ENCODE data around the gene NKX6-2.

The NKX6-2 gene

DNA sequence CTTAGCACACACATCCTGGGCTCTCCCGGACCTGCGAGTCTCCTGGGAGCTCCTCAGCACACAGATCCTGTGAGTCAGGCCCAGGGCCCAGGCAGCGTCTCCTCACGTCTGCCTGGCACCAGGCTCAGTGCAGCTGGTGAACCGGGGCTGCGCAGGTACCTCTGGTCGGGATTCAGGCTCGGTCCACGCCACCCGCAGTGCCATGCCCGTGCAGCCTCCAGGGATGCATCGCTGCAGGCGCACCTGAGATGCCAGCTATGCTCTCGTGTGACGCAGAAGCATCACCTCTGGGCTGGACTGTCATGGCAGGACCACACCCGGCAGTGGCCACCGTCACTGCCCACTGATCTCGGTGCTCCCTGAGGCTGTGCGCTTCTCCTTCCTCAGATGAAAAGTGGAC lies 52.0 kb downstream of the NKX6-2 start:
- TF ChIP-seq RAD21 (IDR thresholded peaks at IDR 0.05; ENCODE audit: low read depth): no peak
- TF ChIP-seq CREB1 (IDR thresholded peaks at IDR 0.05; ENCODE audit: low read depth): no peak
- no peak for TF ChIP-seq EP300 (IDR thresholded peaks at IDR 0.05; ENCODE audit: borderline replicate concordance)
- no peak for TF ChIP-seq TAF1 (IDR thresholded peaks at IDR 0.05; ENCODE audit: low read depth)
- no peak for TF ChIP-seq FOXM1 (IDR thresholded peaks at IDR 0.05; ENCODE audit: borderline replicate concordance, low read depth)
- TF ChIP-seq NFIC (IDR thresholded peaks at IDR 0.05): no peak
- TF ChIP-seq, protein P1, sequence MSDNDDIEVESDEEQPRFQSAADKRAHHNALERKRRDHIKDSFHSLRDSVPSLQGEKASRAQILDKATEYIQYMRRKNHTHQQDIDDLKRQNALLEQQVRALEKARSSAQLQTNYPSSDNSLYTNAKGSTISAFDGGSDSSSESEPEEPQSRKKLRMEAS (IDR thresholded peaks at IDR 0.05): no peak
- TF ChIP-seq TEAD4 (IDR thresholded peaks at IDR 0.05): no peak
- no peak for TF ChIP-seq EGR1 (IDR thresholded peaks at IDR 0.05)

Measured in Ishikawa (cell line).